GM21786 (cell line): ENCODE measurements around the gene CSHL1.
"Not testable (repeated sequence)": the region's sequence is repeated elsewhere in the genome, so short reads cannot be mapped to it uniquely, and the experiment has no call there.

Experiments used
- ATAC-seq: cut with Tn5 transposase; IDR thresholded peaks from one replicate; pipeline ENCODE4 v1.9.1; 2021; ENCODE audit not compliant: unreplicated experiment

CSHL1 gene

GRCh38 chr17:63892316-63893037, 18.6 kb downstream of the CSHL1 start:
- ATAC-seq, result not testable (repeated sequence)

GRCh38 chr17:63889026-63889848, 21.8 kb downstream of the CSHL1 start:
- ATAC-seq, result not testable (repeated sequence)

- ATAC-seq, result not testable (repeated sequence)
Observed at GRCh38 chr17:63885119-63885518, 25.9 kb downstream of the CSHL1 start.

- not testable (repeated sequence) for ATAC-seq
Observed at GRCh38 chr17:63882626-63883126, 28.4 kb downstream of the CSHL1 start.

GRCh38 chr17:63881935-63882601, 29.0 kb downstream of the CSHL1 start, which contains the start of gene GH2:
GH2 (minus strand) TSS chr17:63881944; CDS start chr17:63881801, 143 bp downstream.
- no peak for ATAC-seq

GRCh38 chr17:63881337-63881736, 29.7 kb downstream of the CSHL1 start:
- ATAC-seq, result not testable (repeated sequence)

- ATAC-seq, result no peak
Observed at GRCh38 chr17:63880706-63881105, 30.4 kb downstream of the CSHL1 start.

GRCh38 chr17:63878413-63878812, 32.6 kb downstream of the CSHL1 start:
- ATAC-seq, result not testable (repeated sequence)

GRCh38 chr17:63874693-63875092, 36.4 kb downstream of the CSHL1 start:
- ATAC-seq, result not testable (repeated sequence)

GRCh38 chr17:63874061-63874626, 36.9 kb downstream of the CSHL1 start:
- not testable (repeated sequence) for ATAC-seq

GRCh38 chr17:63873577-63873976, 37.5 kb downstream of the CSHL1 start, which contains the start of gene CSH2:
CSH2 (minus strand) TSS chr17:63873677; CDS start chr17:63873614, 63 bp downstream.
- ATAC-seq, result not testable (repeated sequence)

- ATAC-seq, result not testable (repeated sequence)
Observed at GRCh38 chr17:63871646-63872365, 39.3 kb downstream of the CSHL1 start.

- not testable (repeated sequence) for ATAC-seq
Observed at GRCh38 chr17:63870292-63870665, 40.8 kb downstream of the CSHL1 start.

GRCh38 chr17:63869491-63870291, 41.4 kb downstream of the CSHL1 start:
- not testable (repeated sequence) for ATAC-seq

- ATAC-seq, result not testable (repeated sequence)
Observed at GRCh38 chr17:63866625-63867024, 44.4 kb downstream of the CSHL1 start.
